Adrenal gland (tissue), 5 donors: ENCODE results near the gene UBL7.

Source experiments
- CTCF ChIP-seq, 6 experiments: fragments of 450-650 bp in 4 of 6; fragments of 200-600 bp in 2 of 6; sonication (generic) in 1 of 6; IDR thresholded peaks; 1 replicate in 5 of 6; 2 replicates in 1 of 6; pipeline versions ENCODE4 v1.5.1 to v1.8.0; 2016 to 2021; ENCODE audit warnings: antibody characterized with exemption in 6 of 6, mild to moderate bottlenecking in 2 of 6, moderate library complexity in 1 of 6
- POLR2A ChIP-seq, 2 donors: fragments of 450-650 bp; IDR thresholded peaks; one replicate each; pipeline ENCODE4 v1.6.1; 2017; ENCODE audit warnings: antibody characterized with exemption in 2 of 2, mild to moderate bottlenecking in 2 of 2, moderate library complexity in 1 of 2
- donor health status: DM: no; HTN: no; CAD: no.

DNA sequence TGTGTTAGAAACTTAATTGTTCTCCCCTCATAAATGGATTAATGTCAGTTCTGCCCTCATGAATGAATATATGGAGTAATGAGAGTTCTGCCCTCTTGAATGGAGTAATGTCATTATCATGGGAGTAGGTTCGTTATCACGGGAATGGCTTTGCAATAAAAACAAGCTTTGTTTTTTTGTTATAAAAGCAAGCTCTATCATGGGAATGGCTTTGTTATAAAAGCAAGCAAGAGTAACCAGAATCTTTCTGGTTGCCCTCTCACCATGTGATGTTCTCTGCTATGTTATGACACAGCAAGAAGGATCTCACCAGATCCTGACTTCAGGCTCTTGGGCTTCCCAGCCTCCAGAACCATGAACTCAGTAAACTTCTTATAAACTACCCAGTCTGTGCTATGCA lies 38.4 kb upstream of the UBL7 start:
- TF ChIP-seq POLR2A (IDR thresholded peaks at IDR 0.05) (no peak), CTCF (IDR thresholded peaks at IDR 0.05) (no peak)
